ENCODE measurements around the gene PDE6D. TPM values are rescaled to one million over a fixed set of nuclear protein-coding genes. Genes with fewer than 3 reads are reported as not detected.

The PDE6D gene
- polyA plus RNA-seq (2013, experiment 1 of 2): 19.6 TPM
- 19.9 TPM for polyA plus RNA-seq (2013, experiment 2 of 2)

- Histone ChIP-seq H2AK5ac (ENCODE audit: low read length, severe bottlenecking) (no peak within 1 kb of the TSS), H2BK12ac (ENCODE audit: low read length in 2 of 2) (peak within 1 kb of the TSS in 1 of 2 experiments; percentile 80), H2BK5ac (ENCODE audit: low read depth, low read length, poor library complexity, severe bottlenecking) (no peak within 1 kb of the TSS), H3K4ac (ENCODE audit: low read depth in 1 of 2, low read length in 2 of 2) (no peak within 1 kb of the TSS), H4K91ac (ENCODE audit: low read length) (no peak within 1 kb of the TSS), H3K79me1 (replicated peaks; ENCODE audit: low read length, poor library complexity, severe bottlenecking) (peaks cover 21% of the 10 kb centered on the region), H3K23ac (ENCODE audit: low read length in 2 of 2) (no peak within 1 kb of the TSS), H3K9me3 (ENCODE audit: control insufficient read depth, low read length) (no peaks in the 10 kb centered on the region), H3K36me3 (ENCODE audit: control insufficient read depth in 1 of 2, insufficient read depth in 2 of 2, low read depth in 1 of 2, low read length in 2 of 2) (no peaks in the 10 kb centered on the region), H2BK120ac (ENCODE audit: low read depth, low read length) (no peak within 1 kb of the TSS), H3K4me2 (ENCODE audit: low read length, poor library complexity, severe bottlenecking) (peak within 1 kb of the TSS; percentile 92), H3K18ac (ENCODE audit: low read depth in 1 of 2, low read length in 2 of 2) (peak within 1 kb of the TSS; percentile 38 to 70), H3K9ac (ENCODE audit: low read length) (peak within 1 kb of the TSS; percentile 94), H3K4me3 (ENCODE audit: insufficient read depth in 1 of 2, low read depth in 1 of 2, low read length in 2 of 2) (peak within 1 kb of the TSS; percentile 90 to 91), H3K27ac (ENCODE audit: low read length, poor library complexity, severe bottlenecking) (peak within 1 kb of the TSS; percentile 77), H3K4me1 (ENCODE audit: control insufficient read depth, insufficient read depth, low read depth, low read length) (peaks cover 10% of the 10 kb centered on the region), H3K27me3 (ENCODE audit: control insufficient read depth in 1 of 2, insufficient read depth in 1 of 2, low read length in 2 of 2) (no peaks in the 10 kb centered on the region), H3K14ac (ENCODE audit: low read length in 2 of 2) (peak within 1 kb of the TSS in 1 of 2 experiments; percentile 83), H4K8ac (ENCODE audit: low read length) (peak within 1 kb of the TSS; percentile 96), H2AFZ (ENCODE audit: low read depth, low read length) (peak within 1 kb of the TSS; percentile 99), H2BK15ac (ENCODE audit: low read depth, poor library complexity, severe bottlenecking) (no peak within 1 kb of the TSS)
- peak; percentile 100 for DNase-seq
- 1% methylated on average over 67 of the region's 67 CpGs for WGBS
Measured at GRCh38 chr2:231780909-231781797, at the start of gene PDE6D. Gene PDE6D (minus strand): TSS chr2:231781282. CDS start chr2:231781114, 168 bp downstream.

GRCh38 chr2:231821908-231822307, 40.8 kb upstream of the PDE6D start:
- 54% methylated on average over 3 of the region's 3 CpGs for WGBS
- no peak overlapping the region for H3K18ac ChIP-seq (ENCODE audit: low read depth in 1 of 2, low read length in 2 of 2)
- H3K4ac ChIP-seq (ENCODE audit: low read depth in 1 of 2, low read length in 2 of 2): no peak overlapping the region
- H3K27me3 ChIP-seq (ENCODE audit: control insufficient read depth in 1 of 2, insufficient read depth in 1 of 2, low read length in 2 of 2): peaks cover 0 to 5% of the 10 kb centered on the region in 2 experiments
- H3K27ac ChIP-seq (ENCODE audit: low read length, poor library complexity, severe bottlenecking): no peak overlapping the region
- H4K8ac ChIP-seq (ENCODE audit: low read length): no peak overlapping the region
- no peak overlapping the region for H2AFZ ChIP-seq (ENCODE audit: low read depth, low read length)
- no peak overlapping the region for H2BK5ac ChIP-seq (ENCODE audit: low read depth, low read length, poor library complexity, severe bottlenecking)
- H3K9ac ChIP-seq (ENCODE audit: low read length): no peak overlapping the region
- no peak overlapping the region for H2AK5ac ChIP-seq (ENCODE audit: low read length, severe bottlenecking)
- H3K23ac ChIP-seq (ENCODE audit: low read length in 2 of 2): no peak overlapping the region
- H2BK15ac ChIP-seq (ENCODE audit: low read depth, poor library complexity, severe bottlenecking): no peak overlapping the region
- H3K14ac ChIP-seq (ENCODE audit: low read length in 2 of 2): no peak overlapping the region
- H3K4me2 ChIP-seq (ENCODE audit: low read length, poor library complexity, severe bottlenecking): no peak overlapping the region
- no peak overlapping the region for H4K91ac ChIP-seq (ENCODE audit: low read length)
- no peak overlapping the region for H3K4me3 ChIP-seq (ENCODE audit: insufficient read depth in 1 of 2, low read depth in 1 of 2, low read length in 2 of 2)
- H3K79me1 ChIP-seq (replicated peaks; ENCODE audit: low read length, poor library complexity, severe bottlenecking): no peaks in the 10 kb centered on the region
- no peaks in the 10 kb centered on the region for H3K4me1 ChIP-seq (ENCODE audit: control insufficient read depth, insufficient read depth, low read depth, low read length)
- H3K36me3 ChIP-seq (ENCODE audit: control insufficient read depth in 1 of 2, insufficient read depth in 2 of 2, low read depth in 1 of 2, low read length in 2 of 2): no peaks in the 10 kb centered on the region
- no peak for DNase-seq
- no peak overlapping the region for H2BK12ac ChIP-seq (ENCODE audit: low read length in 2 of 2)
- no peak overlapping the region for H2BK120ac ChIP-seq (ENCODE audit: low read depth, low read length)
- peaks cover 6% of the 10 kb centered on the region for H3K9me3 ChIP-seq (ENCODE audit: control insufficient read depth, low read length)

DNA sequence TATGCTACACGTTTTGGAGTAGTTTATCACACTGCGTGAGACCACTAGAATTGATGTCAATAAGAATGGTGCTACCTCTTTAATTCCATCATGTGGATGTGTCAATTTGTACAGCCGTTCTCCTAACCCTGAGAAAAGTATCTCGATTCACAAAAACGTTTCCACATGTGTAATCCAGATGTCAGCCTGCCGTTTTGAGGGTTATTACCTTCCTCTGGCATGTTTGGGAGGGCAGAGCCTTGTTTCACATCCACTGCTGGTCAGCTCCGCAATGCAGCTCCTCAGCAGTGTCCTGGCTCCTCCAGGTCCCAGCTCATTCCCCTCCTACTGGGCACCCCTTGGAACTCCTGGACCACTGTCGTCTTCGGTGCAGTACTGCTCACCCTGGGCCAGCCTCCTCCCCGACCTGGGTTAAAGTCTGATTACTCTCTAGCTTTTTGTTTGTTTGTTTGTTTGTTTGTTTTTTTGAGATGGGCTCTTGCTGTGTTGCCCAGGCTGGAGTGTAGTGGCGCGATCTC, 39.8 kb upstream of the PDE6D start:
- H2AFZ ChIP-seq (ENCODE audit: low read depth, low read length): no peak overlapping the region
- no peak overlapping the region for H2BK12ac ChIP-seq (ENCODE audit: low read length in 2 of 2)
- H4K91ac ChIP-seq (ENCODE audit: low read length): no peak overlapping the region
- H3K9ac ChIP-seq (ENCODE audit: low read length): no peak overlapping the region
- no peak overlapping the region for H2AK5ac ChIP-seq (ENCODE audit: low read length, severe bottlenecking)
- H3K36me3 ChIP-seq (ENCODE audit: control insufficient read depth in 1 of 2, insufficient read depth in 2 of 2, low read depth in 1 of 2, low read length in 2 of 2): no peaks in the 10 kb centered on the region
- H4K8ac ChIP-seq (ENCODE audit: low read length): no peak overlapping the region
- no peak overlapping the region for H3K14ac ChIP-seq (ENCODE audit: low read length in 2 of 2)
- no peak overlapping the region for H3K27ac ChIP-seq (ENCODE audit: low read length, poor library complexity, severe bottlenecking)
- H2BK15ac ChIP-seq (ENCODE audit: low read depth, poor library complexity, severe bottlenecking): no peak overlapping the region
- no peak overlapping the region for H3K18ac ChIP-seq (ENCODE audit: low read depth in 1 of 2, low read length in 2 of 2)
- WGBS: 72% methylated on average over 11 of the region's 12 CpGs
- no peak overlapping the region for H2BK120ac ChIP-seq (ENCODE audit: low read depth, low read length)
- peaks cover 6% of the 10 kb centered on the region for H3K9me3 ChIP-seq (ENCODE audit: control insufficient read depth, low read length)
- no peak overlapping the region for H3K4me3 ChIP-seq (ENCODE audit: insufficient read depth in 1 of 2, low read depth in 1 of 2, low read length in 2 of 2)
- H3K23ac ChIP-seq (ENCODE audit: low read length in 2 of 2): no peak overlapping the region
- DNase-seq: no peak
- H2BK5ac ChIP-seq (ENCODE audit: low read depth, low read length, poor library complexity, severe bottlenecking): no peak overlapping the region
- H3K4me1 ChIP-seq (ENCODE audit: control insufficient read depth, insufficient read depth, low read depth, low read length): no peaks in the 10 kb centered on the region
- peaks cover 0 to 5% of the 10 kb centered on the region in 2 experiments for H3K27me3 ChIP-seq (ENCODE audit: control insufficient read depth in 1 of 2, insufficient read depth in 1 of 2, low read length in 2 of 2)
- no peak overlapping the region for H3K4me2 ChIP-seq (ENCODE audit: low read length, poor library complexity, severe bottlenecking)
- no peak overlapping the region for H3K4ac ChIP-seq (ENCODE audit: low read depth in 1 of 2, low read length in 2 of 2)
- H3K79me1 ChIP-seq (replicated peaks; ENCODE audit: low read length, poor library complexity, severe bottlenecking): no peaks in the 10 kb centered on the region

GRCh38 chr2:231819447-231820042, 38.5 kb upstream of the PDE6D start:
- Histone ChIP-seq H2AFZ (ENCODE audit: low read depth, low read length) (no peak overlapping the region), H4K91ac (ENCODE audit: low read length) (no peak overlapping the region), H3K36me3 (ENCODE audit: control insufficient read depth in 1 of 2, insufficient read depth in 2 of 2, low read depth in 1 of 2, low read length in 2 of 2) (peaks cover 0 to 3% of the 10 kb centered on the region in 2 experiments), H3K27ac (ENCODE audit: low read length, poor library complexity, severe bottlenecking) (no peak overlapping the region), H3K79me1 (replicated peaks; ENCODE audit: low read length, poor library complexity, severe bottlenecking) (no peaks in the 10 kb centered on the region), H2BK5ac (ENCODE audit: low read depth, low read length, poor library complexity, severe bottlenecking) (no peak overlapping the region), H3K4me1 (ENCODE audit: control insufficient read depth, insufficient read depth, low read depth, low read length) (no peaks in the 10 kb centered on the region), H3K4me2 (ENCODE audit: low read length, poor library complexity, severe bottlenecking) (no peak overlapping the region), H3K27me3 (ENCODE audit: control insufficient read depth in 1 of 2, insufficient read depth in 1 of 2, low read length in 2 of 2) (peaks cover 0 to 5% of the 10 kb centered on the region in 2 experiments), H3K14ac (ENCODE audit: low read length in 2 of 2) (no peak overlapping the region), H2AK5ac (ENCODE audit: low read length, severe bottlenecking) (no peak overlapping the region), H2BK12ac (ENCODE audit: low read length in 2 of 2) (no peak overlapping the region), H3K23ac (ENCODE audit: low read length in 2 of 2) (no peak overlapping the region), H4K8ac (ENCODE audit: low read length) (no peak overlapping the region), H3K9ac (ENCODE audit: low read length) (no peak overlapping the region), H2BK15ac (ENCODE audit: low read depth, poor library complexity, severe bottlenecking) (no peak overlapping the region), H2BK120ac (ENCODE audit: low read depth, low read length) (no peak overlapping the region), H3K18ac (ENCODE audit: low read depth in 1 of 2, low read length in 2 of 2) (no peak overlapping the region), H3K4me3 (ENCODE audit: insufficient read depth in 1 of 2, low read depth in 1 of 2, low read length in 2 of 2) (no peak overlapping the region), H3K4ac (ENCODE audit: low read depth in 1 of 2, low read length in 2 of 2) (no peak overlapping the region), H3K9me3 (ENCODE audit: control insufficient read depth, low read length) (peaks cover 6% of the 10 kb centered on the region)
- DNase-seq: no peak
- 87% methylated on average over 2 of the region's 2 CpGs for WGBS

Measured in mesenchymal stem cell (in vitro differentiated cells and primary cell).